Parietal lobe (tissue), 2 donors: ENCODE measurements around the gene AMH. TPM values are rescaled to one million over a fixed set of nuclear protein-coding genes. Genes with fewer than 3 reads are reported as not detected.

Experiments
- small RNA-seq: library from RNA; depleted of rRNA; stranded (forward); fragments of <200 nt; gene quantifications from one replicate; pipeline ENCODE3, GENCODE V24; 2014; ENCODE audit warnings: low replicate concordance
- total RNA-seq: library from RNA; depleted of rRNA; stranded (reverse); fragments of >200 nt; gene quantifications from one replicate; pipeline ENCODE4 v1.2.3, GENCODE V29; 2014

The AMH gene
- total RNA-seq: 2.2 TPM

DNA sequence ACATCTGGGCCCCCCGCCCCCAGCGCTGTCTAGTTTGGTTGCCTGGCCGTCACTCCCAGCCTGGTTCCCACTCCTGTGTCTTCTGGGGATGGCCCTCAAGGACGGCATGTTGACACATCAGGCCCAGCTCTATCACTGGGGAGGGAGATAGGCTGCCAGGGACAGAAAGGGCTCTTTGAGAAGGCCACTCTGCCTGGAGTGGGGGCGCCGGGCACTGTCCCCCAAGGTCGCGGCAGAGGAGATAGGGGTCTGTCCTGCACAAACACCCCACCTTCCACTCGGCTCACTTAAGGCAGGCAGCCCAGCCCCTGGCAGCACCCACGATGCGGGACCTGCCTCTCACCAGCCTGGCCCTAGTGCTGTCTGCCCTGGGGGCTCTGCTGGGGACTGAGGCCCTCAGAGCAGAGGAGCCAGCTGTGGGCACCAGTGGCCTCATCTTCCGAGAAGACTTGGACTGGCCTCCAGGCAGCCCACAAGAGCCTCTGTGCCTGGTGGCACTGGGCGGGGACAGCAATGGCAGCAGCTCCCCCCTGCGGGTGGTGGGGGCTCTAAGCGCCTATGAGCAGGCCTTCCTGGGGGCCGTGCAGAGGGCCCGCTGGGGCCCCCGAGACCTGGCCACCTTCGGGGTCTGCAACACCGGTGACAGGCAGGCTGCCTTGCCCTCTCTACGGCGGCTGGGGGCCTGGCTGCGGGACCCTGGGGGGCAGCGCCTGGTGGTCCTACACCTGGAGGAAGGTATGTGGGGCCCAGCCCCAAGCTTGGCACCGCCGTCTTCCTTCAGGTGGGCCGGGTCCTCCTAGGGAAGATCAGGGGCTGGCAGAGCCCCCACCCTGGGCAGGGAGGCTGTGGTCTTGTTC, at the start of gene AMH:
TSS of gene AMH (plus strand) at position 314 of the 857 bp plus-strand sequence. CDS start at position 324, 10 bp downstream.

GRCh38 chr19:2236314-2237050, 12.6 kb upstream of the AMH start, which contains the start of the genes PLEKHJ1 and SF3A2:
TSS of gene PLEKHJ1 (minus strand) at chr19:2236329. CDS start at chr19:2236248, 81 bp downstream.
TSS of gene SF3A2 (plus strand) at chr19:2236824. CDS start at chr19:2243419, 6,595 bp downstream.

DNA sequence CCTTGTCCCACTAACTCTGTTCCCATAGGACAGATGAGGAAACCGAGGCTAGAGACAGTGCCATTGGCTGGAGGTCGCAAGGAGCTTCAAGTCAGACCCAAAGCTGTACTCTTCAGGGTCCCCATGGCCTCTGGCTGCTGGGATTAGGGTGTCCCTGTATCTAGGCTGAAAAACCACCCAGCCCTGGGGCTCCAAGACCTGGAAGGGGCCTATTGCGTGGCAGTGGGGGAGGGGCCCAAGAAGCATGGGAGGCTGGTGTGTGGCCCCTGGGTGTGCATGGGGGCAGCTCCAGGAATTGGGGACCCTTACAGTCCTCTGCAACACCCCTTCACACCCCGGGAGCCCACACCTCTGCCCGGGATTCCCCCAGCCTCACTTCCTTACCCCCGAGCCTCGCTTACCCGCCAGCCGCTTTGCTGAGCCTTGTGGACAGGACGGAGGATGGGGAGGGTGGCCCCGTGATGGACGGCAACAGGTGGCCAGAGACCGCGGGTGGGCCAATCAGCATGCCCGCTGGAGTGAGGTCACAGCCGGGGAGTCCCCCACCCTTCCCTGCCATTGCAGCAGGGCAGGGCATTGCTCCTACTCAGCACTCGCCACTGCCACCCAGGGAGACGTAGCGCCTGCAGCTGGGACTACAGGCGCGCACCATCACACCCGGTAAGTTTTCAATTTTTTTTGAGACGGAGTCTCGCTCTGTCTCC, 7.0 kb downstream of the AMH start, which contains the start of gene JSRP1:
TSS of gene JSRP1 (minus strand) at position 436 of the 704 bp plus-strand sequence. CDS start 1,103 bp downstream, outside the sequence.

GRCh38 chr19:2282062-2282861, 33.1 kb downstream of the AMH start, which contains the start of gene PEAK3:
TSS of gene PEAK3 (minus strand) at chr19:2282175. CDS start at chr19:2280931, 1,244 bp downstream.

Small RNA genes lying within 50 kb of the gene (small RNA-seq; reads per million reads assigned to genes)
- gene MIR1227: not detected

Other genes with a start within 250 kb of the AMH start
- gene BTBD2, start 233.6 kb upstream of the AMH start, total RNA-seq: 69.5 TPM
- 24.4 TPM for gene MKNK2, start 198.1 kb upstream of the AMH start, total RNA-seq
- 15.0 TPM for gene MOB3A, start 153.0 kb upstream of the AMH start, total RNA-seq
- 5.9 TPM for gene IZUMO4, start 152.4 kb upstream of the AMH start, total RNA-seq
- gene AP3D1, start 97.8 kb upstream of the AMH start, total RNA-seq: 72.6 TPM
- 21.0 TPM for gene DOT1L, start 85.4 kb upstream of the AMH start, total RNA-seq
- gene PLEKHJ1, start 13.0 kb upstream of the AMH start, total RNA-seq: 36.6 TPM
- 76.4 TPM for gene SF3A2, start 12.5 kb upstream of the AMH start, total RNA-seq
- gene JSRP1, start 7.1 kb downstream of the AMH start, total RNA-seq: not detected
- not detected for gene PEAK3, start 32.9 kb downstream of the AMH start, total RNA-seq
- 0.94 TPM for gene LINGO3, start 58.8 kb downstream of the AMH start, total RNA-seq
- gene LSM7, start 79.3 kb downstream of the AMH start, total RNA-seq: 90.1 TPM
- gene SPPL2B, start 79.4 kb downstream of the AMH start, total RNA-seq: 57.0 TPM
- 0.63 TPM for gene TMPRSS9, start 110.9 kb downstream of the AMH start, total RNA-seq
- gene TIMM13, start 178.3 kb downstream of the AMH start, total RNA-seq: 17.2 TPM
- 40.7 TPM for gene LMNB2, start 207.6 kb downstream of the AMH start, total RNA-seq
- gene GADD45B, start 226.8 kb downstream of the AMH start, total RNA-seq: 2.8 TPM